Measurements from ENCODE around the gene LITAFD. TPM values are rescaled to one million over a fixed set of nuclear protein-coding genes. Genes with fewer than 3 reads are reported as not detected.

Gene LITAFD
- total and polyA plus RNA-seq, 12 donors: not detected

DNA sequence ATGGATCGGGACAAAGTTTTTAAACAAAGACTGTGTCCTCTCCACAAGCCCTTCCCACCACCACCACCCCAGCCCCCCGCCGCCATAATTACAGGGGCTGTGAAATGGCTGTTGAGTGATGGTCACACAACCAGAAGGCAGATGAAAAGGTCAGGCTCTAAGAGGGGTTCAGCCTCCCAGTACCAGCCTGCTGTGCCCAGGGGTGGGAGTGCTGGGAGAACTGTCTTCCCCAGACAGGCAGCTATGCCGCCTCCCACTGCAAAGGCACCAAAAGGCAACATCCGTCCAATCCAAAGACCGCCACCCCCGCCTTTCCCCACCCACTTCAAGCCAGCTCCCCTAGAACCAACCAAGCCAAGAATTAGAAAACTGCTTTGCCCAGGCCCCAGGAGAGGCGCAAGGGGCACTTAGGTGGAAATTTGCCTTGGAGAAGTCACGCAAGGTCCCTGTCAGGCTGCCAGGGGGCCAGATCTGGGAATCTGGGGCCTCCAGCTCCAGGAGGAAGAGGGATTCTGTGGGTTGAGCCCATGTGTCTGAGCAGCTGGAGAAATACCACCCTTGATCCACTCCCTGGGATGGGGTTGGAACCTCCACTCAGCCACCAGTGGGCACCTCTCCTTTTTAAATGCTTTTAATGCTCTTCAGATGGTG lies 27.7 kb upstream of the LITAFD start:
- H3K36me3 ChIP-seq: peaks cover 0 to 92% (median 13%) of the 10 kb centered on the region in 9 donors

DNA sequence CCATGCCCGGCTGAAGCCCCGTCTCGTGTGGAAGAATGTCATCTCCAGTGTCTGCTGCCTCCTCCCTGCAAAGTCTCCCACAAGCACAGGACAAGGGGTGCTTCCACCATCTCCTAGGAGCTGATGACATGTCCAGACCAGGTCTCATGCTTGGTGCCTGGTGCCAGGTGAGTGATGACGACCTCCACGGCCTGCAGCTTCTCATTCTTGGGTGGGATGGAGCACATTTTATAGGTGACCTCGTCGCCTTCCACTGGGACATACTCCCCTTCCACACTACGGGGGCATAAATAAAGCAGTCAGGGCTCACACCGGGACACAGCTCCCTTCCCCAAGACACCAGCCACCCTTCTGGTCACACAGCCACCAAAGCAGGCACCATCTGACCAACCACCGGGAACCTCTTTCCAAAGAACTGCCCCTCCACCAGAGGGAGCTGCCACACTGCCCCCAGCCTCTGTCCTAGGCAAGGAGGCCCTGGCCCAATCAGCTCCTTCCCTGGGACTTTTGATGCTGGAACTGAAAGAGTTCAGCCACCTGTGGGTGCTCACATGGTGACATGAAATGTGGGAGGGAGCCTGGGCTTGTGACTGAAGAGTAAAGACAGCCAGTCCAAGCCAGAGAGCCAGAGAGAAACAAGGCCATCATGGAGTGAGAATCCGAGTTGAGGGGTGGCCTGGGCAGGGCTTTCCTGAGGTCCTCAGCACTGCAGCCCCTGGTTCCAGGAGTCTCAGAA lies 26.9 kb upstream of the LITAFD start:
- Histone ChIP-seq H3K27ac (peak overlapping the region in 6 of 10 donors; percentile 22 to 79 (median 52)), H3K27me3 (no peaks in the 10 kb centered on the region), H3K4me3 (no peak overlapping the region), H3K9me3 (no peaks in the 10 kb centered on the region), H3K36me3 (peaks cover 0 to 84% (median 6%) of the 10 kb centered on the region in 9 donors), H3K4me1 (peaks cover 3 to 72% (median 30%) of the 10 kb centered on the region in 9 donors)
- DNase-seq (no peak), ATAC-seq (no peak)
- WGBS, 2 donors: 84% methylated on average over 11 of the region's 11 CpGs
- intact Hi-C loops (cut with DNase I): no loop called here
- TF ChIP-seq, protein P1, sequence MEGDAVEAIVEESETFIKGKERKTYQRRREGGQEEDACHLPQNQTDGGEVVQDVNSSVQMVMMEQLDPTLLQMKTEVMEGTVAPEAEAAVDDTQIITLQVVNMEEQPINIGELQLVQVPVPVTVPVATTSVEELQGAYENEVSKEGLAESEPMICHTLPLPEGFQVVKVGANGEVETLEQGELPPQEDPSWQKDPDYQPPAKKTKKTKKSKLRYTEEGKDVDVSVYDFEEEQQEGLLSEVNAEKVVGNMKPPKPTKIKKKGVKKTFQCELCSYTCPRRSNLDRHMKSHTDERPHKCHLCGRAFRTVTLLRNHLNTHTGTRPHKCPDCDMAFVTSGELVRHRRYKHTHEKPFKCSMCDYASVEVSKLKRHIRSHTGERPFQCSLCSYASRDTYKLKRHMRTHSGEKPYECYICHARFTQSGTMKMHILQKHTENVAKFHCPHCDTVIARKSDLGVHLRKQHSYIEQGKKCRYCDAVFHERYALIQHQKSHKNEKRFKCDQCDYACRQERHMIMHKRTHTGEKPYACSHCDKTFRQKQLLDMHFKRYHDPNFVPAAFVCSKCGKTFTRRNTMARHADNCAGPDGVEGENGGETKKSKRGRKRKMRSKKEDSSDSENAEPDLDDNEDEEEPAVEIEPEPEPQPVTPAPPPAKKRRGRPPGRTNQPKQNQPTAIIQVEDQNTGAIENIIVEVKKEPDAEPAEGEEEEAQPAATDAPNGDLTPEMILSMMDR (IDR thresholded peaks at IDR 0.05): no peak

More for the DNA sequence above, 27.7 kb upstream of the LITAFD start:
- DNase-seq (no peak), ATAC-seq (no peak)
- intact Hi-C loops (cut with DNase I): no loop called here
- 92 to 93% methylated on average over 9 of the region's 9 CpGs for WGBS, 2 donors
- no peak overlapping the region for H3K4me3 ChIP-seq
- H3K4me1 ChIP-seq: peaks cover 4 to 73% (median 33%) of the 10 kb centered on the region in 9 donors
- TF ChIP-seq, protein P1 (IDR thresholded peaks at IDR 0.05): no peak
- no peaks in the 10 kb centered on the region for H3K27me3 ChIP-seq
- no peaks in the 10 kb centered on the region for H3K9me3 ChIP-seq
- H3K27ac ChIP-seq: peak overlapping the region in 6 of 10 donors; percentile 19 to 79 (median 56)

DNA sequence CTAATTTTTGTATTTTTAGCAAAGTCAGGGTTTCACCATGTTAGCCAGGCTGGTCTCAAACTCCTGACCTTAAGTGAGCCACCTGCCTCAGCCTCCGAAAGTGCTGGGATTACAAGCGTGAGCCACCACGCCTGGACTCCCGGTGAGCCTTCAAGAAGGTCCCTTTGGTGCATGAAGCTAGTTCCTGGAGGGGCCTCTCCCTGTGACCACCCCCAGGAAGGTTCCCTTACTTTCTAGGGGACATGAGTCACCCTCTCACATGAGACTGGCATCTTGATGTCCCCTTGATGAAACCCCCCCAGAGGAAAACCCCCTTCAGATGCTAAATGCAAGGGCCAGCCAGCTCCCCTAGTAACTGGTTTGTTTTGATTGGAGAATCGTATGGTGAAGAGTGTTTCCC lies 26.2 kb upstream of the LITAFD start:
- no peak for ATAC-seq
- Histone ChIP-seq H3K27ac (peak overlapping the region in 7 of 10 donors; percentile 22 to 64 (median 56)), H3K36me3 (peaks cover 0 to 79% (median 6%) of the 10 kb centered on the region in 9 donors), H3K9me3 (no peaks in the 10 kb centered on the region), H3K27me3 (no peaks in the 10 kb centered on the region), H3K4me3 (no peak overlapping the region), H3K4me1 (peaks cover 0 to 72% (median 33%) of the 10 kb centered on the region in 9 donors)
- TF ChIP-seq, protein P1 (IDR thresholded peaks at IDR 0.05): no peak
- WGBS, 2 donors: 51 to 71% methylated on average over 5 of the region's 5 CpGs
- intact Hi-C loops (cut with DNase I): no loop called here
- DNase-seq: no peak

DNA sequence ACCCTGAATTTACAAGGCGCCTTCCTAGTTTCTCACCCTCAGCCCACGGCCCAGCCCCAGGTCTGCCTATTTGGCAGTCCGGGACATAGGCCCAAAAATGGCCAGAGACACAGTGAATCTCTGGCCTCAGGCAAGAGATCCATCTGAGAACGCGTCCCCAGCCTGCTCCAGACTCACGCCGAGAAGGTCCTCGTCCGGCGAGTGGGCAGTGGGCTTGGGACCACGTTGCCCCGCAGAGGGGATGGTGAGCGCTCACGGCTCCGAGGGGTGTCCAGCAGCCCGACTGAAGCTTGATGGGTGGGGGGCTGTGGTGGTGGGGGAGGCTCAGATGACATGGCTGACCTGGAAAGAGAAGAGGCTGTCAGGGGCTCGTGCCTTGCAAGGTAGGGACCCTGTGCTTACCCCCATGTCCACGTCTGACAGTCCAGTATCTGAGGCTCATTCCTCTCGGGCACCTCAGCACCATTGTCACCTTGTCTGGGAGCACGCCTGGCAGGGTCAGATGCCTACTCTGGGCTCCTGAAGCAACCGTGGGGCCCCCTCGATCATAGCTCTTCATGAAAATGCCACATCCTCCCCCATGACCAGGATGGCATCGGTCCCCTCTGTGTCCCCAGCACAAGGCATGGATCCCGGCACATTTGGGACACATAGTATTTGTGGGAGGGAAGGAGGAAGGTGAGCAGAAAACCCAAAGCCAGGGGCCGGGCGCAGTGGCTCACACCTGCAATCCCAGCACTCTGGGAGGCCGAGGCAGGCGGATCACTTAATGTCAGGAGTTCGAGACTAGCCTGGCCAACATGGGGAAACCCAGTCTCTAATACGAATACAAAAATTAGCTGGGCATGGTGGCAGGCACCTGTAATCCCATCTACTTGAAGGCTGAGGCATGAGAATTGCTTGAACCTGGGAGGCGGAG lies 22.9 kb upstream of the LITAFD start:
- H3K27me3 ChIP-seq: no peaks in the 10 kb centered on the region
- DNase-seq (no peak), ATAC-seq (no peak)
- 90 to 91% methylated on average over 31 of the region's 31 CpGs for WGBS, 2 donors
- TF ChIP-seq, protein P1 (IDR thresholded peaks at IDR 0.05): no peak
- H3K9me3 ChIP-seq: no peaks in the 10 kb centered on the region
- peaks cover 0 to 48% (median 5%) of the 10 kb centered on the region in 9 donors for H3K36me3 ChIP-seq
- H3K4me1 ChIP-seq: peaks cover 10 to 76% (median 39%) of the 10 kb centered on the region in 9 donors
- H3K4me3 ChIP-seq: no peak overlapping the region
- intact Hi-C loops (cut with DNase I): no loop called here
- peak overlapping the region in 6 of 10 donors; percentile 43 to 96 (median 81) for H3K27ac ChIP-seq
